K562 (cell line): ENCODE data around the gene FAM174C. TPM values are rescaled to one million over a fixed set of nuclear protein-coding genes. Genes with fewer than 3 reads are reported as not detected.

Source experiments
- BRD4 ChIP-seq: fragments of 200-600 bp; sonication (generic); IDR thresholded peaks from 2 replicates; pipeline ENCODE4 v1.6.1; 2017; ENCODE audit warnings: inconsistent platforms
- E4F1 ChIP-seq: fragments of 250-450 bp; sonication (Bioruptor Pico); IDR thresholded peaks from 2 replicates; pipeline ENCODE4 v1.5.0; 2021; ENCODE audit warnings: mild to moderate bottlenecking, borderline replicate concordance
- GABPA ChIP-seq: fragments of 200-800 bp; sonication (Bioruptor generic); conservative IDR thresholded peaks from 2 replicates; pipeline ENCODE4 v1.6.1; 2016; ENCODE audit warnings: low read depth, missing genetic modification characterization, missing compliant biosample characterization
- IRF1 ChIP-seq: sonication (generic); formaldehyde crosslinking; IDR thresholded peaks from 2 replicates; pipeline ENCODE4 v1.8.0; 2022; ENCODE audit warnings: missing genetic modification reagents, mild to moderate bottlenecking, borderline replicate concordance
- NFIC ChIP-seq: fragments of 450-650 bp; IDR thresholded peaks from 2 replicates; pipeline ENCODE4 v1.6.1; 2017; ENCODE audit warnings: mild to moderate bottlenecking, inconsistent platforms
- NKRF ChIP-seq: fragments of 450-650 bp; IDR thresholded peaks from 2 replicates; pipeline ENCODE4 v1.6.1; 2016; ENCODE audit warnings: borderline replicate concordance
- PKNOX1 ChIP-seq: fragments of 450-650 bp; IDR thresholded peaks from 2 replicates; pipeline ENCODE4 v1.6.1; 2016
- POLR2B ChIP-seq: fragments of 450-650 bp; IDR thresholded peaks from 2 replicates; pipeline ENCODE4 v1.6.1; 2018; ENCODE audit warnings: low read depth; ENCODE audit not compliant: partially characterized antibody
- PPARD ChIP-seq: fragments of 250-450 bp; sonication (Bioruptor Pico); IDR thresholded peaks from 2 replicates; pipeline ENCODE4 v1.8.0; 2022; ENCODE audit warnings: inconsistent platforms, mild to moderate bottlenecking, moderate library complexity
- PREB ChIP-seq: sonication (generic); formaldehyde crosslinking; IDR thresholded peaks from 2 replicates; pipeline ENCODE4 v1.8.1; 2023; ENCODE audit warnings: mild to moderate bottlenecking, missing genetic modification reagents
- RAD21 ChIP-seq, 2 experiments: fragments of 250-450 bp in 1 of 2; fragments of 450-650 bp in 1 of 2; sonication (Bioruptor Pico) in 1 of 2; formaldehyde crosslinking in 1 of 2; IDR thresholded peaks in 1 of 2; conservative IDR thresholded peaks in 1 of 2; 2 replicates each; pipeline versions ENCODE4 v1.4.0 to v1.8.0; 2020 to 2022; ENCODE audit warnings: mild to moderate bottlenecking in 2 of 2, moderate library complexity in 1 of 2
- SNRNP70 ChIP-seq: fragments of 200-400 bp; formaldehyde crosslinking; optimal IDR thresholded peaks from 2 replicates; pipeline ENCODE3; 2017; ENCODE audit warnings: low read depth, low read length
- ZBTB49 ChIP-seq: sonication (generic); formaldehyde crosslinking; IDR thresholded peaks from 2 replicates; pipeline ENCODE4 v1.8.0; 2022; ENCODE audit warnings: missing genetic modification reagents, mild to moderate bottlenecking, borderline replicate concordance
- ZKSCAN8 ChIP-seq: fragments of 200-800 bp; sonication (Bioruptor generic); IDR thresholded peaks from 2 replicates; pipeline ENCODE4 v1.6.1; 2016; ENCODE audit warnings: missing genetic modification characterization, missing compliant biosample characterization
- ZNF217 ChIP-seq: sonication (generic); formaldehyde crosslinking; IDR thresholded peaks from 2 replicates; pipeline ENCODE4 v1.8.0; 2022; ENCODE audit warnings: mild to moderate bottlenecking, missing genetic modification reagents
- ZSCAN32 ChIP-seq: fragments of 450-650 bp; formaldehyde crosslinking; IDR thresholded peaks from 2 replicates; pipeline ENCODE4 v1.4.0; 2020; ENCODE audit warnings: mild to moderate bottlenecking, moderate library complexity
- polyA plus RNA-seq, 8 experiments: library from polyadenylated mRNA; depleted of rRNA in 4 of 8; stranded (reverse) in 5 of 8; unstranded in 3 of 8; fragments of >200 nt; fragmentation: Nextera tagmentation in 2 of 8; fragmentation: Illumina TruSeq in 1 of 8; extraction: Ambion mirVana in 2 of 8; extraction: Trizol in 1 of 8; gene quantifications; 2 replicates each; pipeline versions ENCODE4 v1.2.1 to v1.2.3, GENCODE V29; 2011 to 2014; ENCODE audit warnings: inconsistent platforms in 1 of 8, missing spikeins in 1 of 8
- total RNA-seq, 7 experiments: library from RNA; depleted of rRNA in 6 of 7; stranded (reverse); fragments of >200 nt in 6 of 7; fragmentation: Illumina TruSeq in 2 of 7; extraction: Trizol in 2 of 7; gene quantifications; 2 replicates each; pipeline versions ENCODE4 v1.2.1 to v1.2.3, GENCODE V29; 2011 to 2021; ENCODE audit warnings: low replicate concordance in 1 of 7

The FAM174C gene
- total and polyA plus RNA-seq, 9 of the 15 experiments (the other 6 are each of a cell fraction or from before 2014, with no cell fraction given), result 0.66 to 89.6 (median 20.3) TPM

GRCh38 chr19:1248139-1248785 is 27.1 kb upstream of the FAM174C start, which contains the start of gene MIDN (continued):
- no peak for TF ChIP-seq IRF1
- peak in 1 of 2 experiments; percentile 23; a peak in 2 of 4 replicates for TF ChIP-seq RAD21 (CRISPR knock-in tag; conservative IDR thresholded peaks at IDR 0.05 in 1 of 2, IDR thresholded peaks at IDR 0.05 in 1 of 2)
- TF ChIP-seq ZSCAN32 (CRISPR knock-in tag), result no peak
- peak; percentile 74 for TF ChIP-seq GABPA (tag)
- TF ChIP-seq ZBTB49 (CRISPR knock-in tag), result no peak
- peak; percentile 93 for TF ChIP-seq POLR2B
- 0 out of 2 replicates have a peak, but pooled peaks have one; percentile 28 for TF ChIP-seq NKRF
- no peak for TF ChIP-seq ZKSCAN8 (CRISPR knock-in tag)
- no peak for TF ChIP-seq ZNF217 (CRISPR knock-in tag)
- peak; percentile 71 for TF ChIP-seq NFIC
- no peak for TF ChIP-seq SNRNP70
- peak; percentile 75; the same call in 1 of the 2 replicates for TF ChIP-seq PREB (CRISPR knock-in tag)
- TF ChIP-seq PPARD (CRISPR knock-in tag), result no peak
- TF ChIP-seq BRD4, result no peak
- TF ChIP-seq PKNOX1, result 0 out of 2 replicates have a peak, but pooled peaks have one; percentile 36
- no peak for TF ChIP-seq E4F1
